ENCODE results near the gene ARID4B. TPM values are rescaled to one million over a fixed set of nuclear protein-coding genes. Genes with fewer than 3 reads are reported as not detected.

Gene ARID4B
- total RNA-seq, 1 experiment from 2014 or later = 34.0 TPM

DNA sequence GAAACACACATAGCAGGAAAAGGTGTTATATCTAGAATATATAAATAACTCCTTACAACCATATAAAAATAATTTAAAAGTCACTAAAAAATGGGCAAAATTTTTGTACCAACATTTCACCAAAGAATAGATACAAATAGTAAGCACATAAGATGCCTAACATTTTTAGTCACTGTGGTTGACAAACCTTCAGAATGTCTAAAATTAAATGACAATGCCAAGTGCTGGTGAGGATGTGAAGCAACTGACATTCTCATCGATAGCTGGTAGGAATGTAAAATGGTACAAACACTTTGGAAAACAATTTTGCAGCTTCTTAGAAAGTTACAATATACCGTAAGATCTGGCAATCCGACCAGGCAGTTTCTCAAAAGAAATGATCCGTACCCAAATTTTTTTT is 185.0 kb downstream of the ARID4B start:
- no peak overlapping the region for H2BK5ac ChIP-seq (ENCODE audit: insufficient read length, low read length)
- H2BK12ac ChIP-seq (ENCODE audit: insufficient read length, low read depth, low read length) = no peak overlapping the region
- no peaks in the 10 kb centered on the region for H3K4me1 ChIP-seq (ENCODE audit: insufficient read depth, low read length)
- Mint-ChIP-seq H3K27me3 (ENCODE audit: low read depth) (no peaks in the 10 kb centered on the region), H3K9me3 (no peaks in the 10 kb centered on the region; a peak in 1 of 5 replicates), H3K36me3 (ENCODE audit: insufficient read depth in 1 of 3, low read depth in 3 of 3) (peaks cover 57 to 88% (median 82%) of the 10 kb centered on the region in 3 experiments), H3K27ac (no peak overlapping the region), H3K4me3 (no peak overlapping the region), H3K4me1 (no peaks in the 10 kb centered on the region)
- H3K79me2 ChIP-seq (ENCODE audit: insufficient read depth, low read length) = no peaks in the 10 kb centered on the region; the same call in 1 of the 2 replicates
- no peak overlapping the region for H2BK15ac ChIP-seq (ENCODE audit: low read depth, low read length)
- TF ChIP-seq, protein P1, sequence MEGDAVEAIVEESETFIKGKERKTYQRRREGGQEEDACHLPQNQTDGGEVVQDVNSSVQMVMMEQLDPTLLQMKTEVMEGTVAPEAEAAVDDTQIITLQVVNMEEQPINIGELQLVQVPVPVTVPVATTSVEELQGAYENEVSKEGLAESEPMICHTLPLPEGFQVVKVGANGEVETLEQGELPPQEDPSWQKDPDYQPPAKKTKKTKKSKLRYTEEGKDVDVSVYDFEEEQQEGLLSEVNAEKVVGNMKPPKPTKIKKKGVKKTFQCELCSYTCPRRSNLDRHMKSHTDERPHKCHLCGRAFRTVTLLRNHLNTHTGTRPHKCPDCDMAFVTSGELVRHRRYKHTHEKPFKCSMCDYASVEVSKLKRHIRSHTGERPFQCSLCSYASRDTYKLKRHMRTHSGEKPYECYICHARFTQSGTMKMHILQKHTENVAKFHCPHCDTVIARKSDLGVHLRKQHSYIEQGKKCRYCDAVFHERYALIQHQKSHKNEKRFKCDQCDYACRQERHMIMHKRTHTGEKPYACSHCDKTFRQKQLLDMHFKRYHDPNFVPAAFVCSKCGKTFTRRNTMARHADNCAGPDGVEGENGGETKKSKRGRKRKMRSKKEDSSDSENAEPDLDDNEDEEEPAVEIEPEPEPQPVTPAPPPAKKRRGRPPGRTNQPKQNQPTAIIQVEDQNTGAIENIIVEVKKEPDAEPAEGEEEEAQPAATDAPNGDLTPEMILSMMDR (conservative IDR thresholded peaks at IDR 0.05) = no peak
- no peaks in the 10 kb centered on the region for H4K20me1 ChIP-seq (ENCODE audit: control insufficient read depth, insufficient read depth, insufficient read length)
- no peak overlapping the region for H3K27ac ChIP-seq (ENCODE audit: insufficient read length, low read depth, low read length)
- no peak overlapping the region for H3K9ac ChIP-seq (ENCODE audit: extremely low read depth, insufficient read length, low read length)
- H3K14ac ChIP-seq (ENCODE audit: insufficient read depth, low read length) = no peak overlapping the region
- H3K79me1 ChIP-seq (ENCODE audit: insufficient read depth, low read depth, low read length, poor library complexity, severe bottlenecking) = peaks cover 5% of the 10 kb centered on the region
- H3K56ac ChIP-seq (ENCODE audit: insufficient read length, low read depth, low read length) = no peak overlapping the region
- H3K27me3 ChIP-seq (ENCODE audit: insufficient read depth, low read length) = no peaks in the 10 kb centered on the region
- no CpG with 5 or more reads among the region's 4 CpGs for WGBS (ENCODE audit: extremely low coverage, insufficient read length, low lambda C conversion rate)
- H2BK120ac ChIP-seq (ENCODE audit: low read depth, low read length, poor library complexity, severe bottlenecking) = no peak overlapping the region
- H3K23me2 ChIP-seq (ENCODE audit: insufficient read length, low read depth, low read length, poor library complexity, severe bottlenecking) = no peaks in the 10 kb centered on the region
- H3T11ph ChIP-seq (ENCODE audit: low read length) = no peak overlapping the region
- H2BK20ac ChIP-seq (ENCODE audit: low read depth, low read length, poor library complexity, severe bottlenecking) = no peak overlapping the region
- H3K9me3 ChIP-seq (ENCODE audit: control insufficient read depth, low read depth, low read length) = no peaks in the 10 kb centered on the region
- H2AFZ ChIP-seq (ENCODE audit: low read length) = no peak overlapping the region
- no peak overlapping the region for H3K4me2 ChIP-seq (ENCODE audit: insufficient read depth, insufficient read length, low read length)
- no peak overlapping the region for H4K5ac ChIP-seq (ENCODE audit: insufficient read length, low read depth, low read length)
- H3K23ac ChIP-seq (ENCODE audit: insufficient read length, low read depth, low read length) = no peak overlapping the region
- H3K4ac ChIP-seq (ENCODE audit: low read depth, low read length) = no peak overlapping the region
- H4K8ac ChIP-seq (replicated peaks; ENCODE audit: insufficient read length, low read depth, low read length) = no peak overlapping the region
- no peak for DNase-seq
- no peak overlapping the region for H2AK5ac ChIP-seq (ENCODE audit: insufficient read length, low read length)
- H3K18ac ChIP-seq (ENCODE audit: insufficient read length, low read depth, low read length) = no peak overlapping the region
- H4K91ac ChIP-seq (ENCODE audit: insufficient read length, low read depth, low read length) = no peak overlapping the region

Measured in H9 (cell line).